AG09309 (cell line): ENCODE data around the gene DOC2A.

Source experiments
- DNase-seq: peaks from one replicate; pipeline ENCODE4 v3.0.0-alpha.2; 2010; ENCODE audit warnings: low read depth
- H3K4me3 ChIP-seq: 2 replicates; pipeline ENCODE4 v1.5.1; 2011; ENCODE audit warnings: mild to moderate bottlenecking, low read depth, low read length, moderate library complexity; ENCODE audit not compliant: control insufficient read depth
- TF ChIP-seq, protein P1 (sequence below): IDR thresholded peaks from 2 replicates; pipeline ENCODE4 v1.5.1; 2011; ENCODE audit warnings: mild to moderate bottlenecking, low read depth, low read length, inconsistent platforms; ENCODE audit not compliant: insufficient read depth, control insufficient read depth; ENCODE audit errors: missing control alignments

DOC2A gene

DNA sequence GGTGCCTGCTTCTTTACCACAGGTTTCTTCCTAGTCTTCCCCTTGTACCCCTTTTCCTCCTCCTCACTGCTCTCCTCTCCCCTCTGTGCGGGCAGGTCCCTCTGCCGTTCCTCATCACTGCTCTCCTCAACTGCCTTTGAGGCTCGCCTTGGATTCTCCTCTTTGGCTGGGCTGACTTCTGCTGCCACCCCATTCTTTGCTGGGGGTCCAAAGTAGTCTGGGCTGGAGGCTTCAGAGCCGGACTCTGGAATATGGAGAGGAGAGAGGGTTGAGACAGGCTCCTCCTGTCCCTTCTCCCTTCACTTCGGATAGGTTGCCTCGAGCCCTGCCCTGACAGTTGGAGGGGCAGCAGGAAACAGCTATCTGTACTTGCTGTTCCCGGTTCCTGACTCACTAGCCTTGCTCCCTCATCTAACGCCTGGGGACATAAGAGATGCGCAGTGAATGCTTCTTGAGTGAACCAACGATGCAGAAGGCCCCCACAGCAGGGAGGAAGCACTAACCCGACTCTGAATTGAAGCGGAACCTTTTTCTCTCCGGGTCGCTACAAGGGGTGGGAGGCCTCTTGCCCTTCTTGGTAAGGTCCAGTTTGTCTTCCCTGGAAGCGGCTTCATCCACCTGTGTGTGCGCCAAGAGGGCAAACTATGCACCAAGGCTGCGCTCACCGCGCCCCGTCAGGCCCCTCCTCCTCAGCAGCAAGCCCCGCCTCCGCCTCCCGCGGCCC, 16.1 kb downstream of the DOC2A start:
- peak; percentile 28 for DNase-seq
- TF ChIP-seq, protein P1, sequence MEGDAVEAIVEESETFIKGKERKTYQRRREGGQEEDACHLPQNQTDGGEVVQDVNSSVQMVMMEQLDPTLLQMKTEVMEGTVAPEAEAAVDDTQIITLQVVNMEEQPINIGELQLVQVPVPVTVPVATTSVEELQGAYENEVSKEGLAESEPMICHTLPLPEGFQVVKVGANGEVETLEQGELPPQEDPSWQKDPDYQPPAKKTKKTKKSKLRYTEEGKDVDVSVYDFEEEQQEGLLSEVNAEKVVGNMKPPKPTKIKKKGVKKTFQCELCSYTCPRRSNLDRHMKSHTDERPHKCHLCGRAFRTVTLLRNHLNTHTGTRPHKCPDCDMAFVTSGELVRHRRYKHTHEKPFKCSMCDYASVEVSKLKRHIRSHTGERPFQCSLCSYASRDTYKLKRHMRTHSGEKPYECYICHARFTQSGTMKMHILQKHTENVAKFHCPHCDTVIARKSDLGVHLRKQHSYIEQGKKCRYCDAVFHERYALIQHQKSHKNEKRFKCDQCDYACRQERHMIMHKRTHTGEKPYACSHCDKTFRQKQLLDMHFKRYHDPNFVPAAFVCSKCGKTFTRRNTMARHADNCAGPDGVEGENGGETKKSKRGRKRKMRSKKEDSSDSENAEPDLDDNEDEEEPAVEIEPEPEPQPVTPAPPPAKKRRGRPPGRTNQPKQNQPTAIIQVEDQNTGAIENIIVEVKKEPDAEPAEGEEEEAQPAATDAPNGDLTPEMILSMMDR = no peak
- peak overlapping the region; percentile 98 for H3K4me3 ChIP-seq

DNA sequence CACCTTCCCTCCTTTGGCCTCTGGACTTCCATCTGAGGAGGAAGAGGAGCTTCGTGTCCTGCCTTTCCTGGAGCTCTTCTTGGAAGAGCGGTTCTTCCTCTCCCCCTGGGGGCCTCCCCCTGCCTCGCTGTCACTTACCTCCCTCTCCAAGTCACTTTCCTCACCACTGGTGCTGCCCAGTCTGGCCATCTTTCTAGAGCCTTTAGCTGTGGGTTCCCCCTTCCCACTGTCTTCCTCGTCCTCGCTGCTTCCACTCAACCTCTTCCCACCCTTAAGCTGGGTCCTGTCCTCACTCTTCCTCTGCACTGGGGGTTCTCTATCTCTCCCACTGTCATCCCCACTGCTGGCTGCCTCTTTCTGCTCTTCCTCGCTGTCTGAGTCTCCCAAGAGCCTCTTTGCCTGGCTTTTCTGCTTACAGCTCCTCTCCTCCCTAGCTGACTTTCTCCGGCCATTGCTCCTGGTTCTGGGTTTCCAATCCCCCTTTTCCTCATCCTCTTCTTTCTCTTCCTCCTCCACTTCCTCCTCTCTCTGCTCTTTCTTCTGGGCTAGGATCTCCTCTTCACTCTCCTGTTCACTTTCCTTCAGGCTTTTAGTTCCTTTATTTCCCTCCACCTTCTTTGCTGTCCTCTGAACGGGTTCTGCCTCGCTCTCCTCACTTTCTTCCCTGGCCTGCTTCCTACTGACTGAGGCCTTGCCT, 16.8 kb downstream of the DOC2A start:
- DNase-seq = no peak
- TF ChIP-seq, protein P1 = no peak

DNA sequence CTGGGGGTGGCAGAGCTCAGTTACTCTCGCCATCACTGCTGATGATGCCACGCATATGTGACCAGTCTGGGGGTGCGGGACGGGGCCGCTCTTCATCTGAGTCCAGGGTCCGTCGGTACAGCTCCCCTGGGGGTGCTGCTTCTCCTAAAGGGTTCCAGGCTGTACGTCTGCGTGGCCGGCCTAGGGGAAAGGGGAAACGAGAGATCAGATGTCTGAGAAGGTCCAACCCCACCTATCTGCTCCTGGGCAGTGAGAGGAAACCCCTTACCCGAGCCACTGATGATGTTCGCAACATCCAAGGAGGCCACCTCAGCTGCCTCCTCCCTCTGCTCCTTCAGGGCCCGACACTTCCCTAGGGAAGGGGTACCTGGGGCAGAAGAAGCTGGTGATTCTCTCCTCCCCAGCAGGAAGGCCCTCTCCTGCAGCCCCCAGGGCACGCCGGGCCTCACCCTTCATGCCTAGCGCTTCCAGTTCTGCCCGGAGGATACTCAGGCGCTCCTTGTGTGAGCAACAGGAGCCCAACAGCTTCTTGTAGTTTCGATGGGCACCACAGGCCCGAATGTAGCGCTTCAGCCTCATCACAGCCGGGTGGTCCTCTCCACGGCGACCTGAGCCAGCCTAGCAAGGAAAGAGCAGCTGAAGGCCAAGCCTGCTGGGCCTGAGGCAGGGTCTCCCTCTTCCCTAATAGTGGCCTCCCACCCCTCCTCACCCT, 17.5 kb downstream of the DOC2A start:
- H3K4me3 ChIP-seq = no peak overlapping the region
- DNase-seq = no peak
- TF ChIP-seq, protein P1 = no peak

More for the DNA sequence above, 16.8 kb downstream of the DOC2A start:
- H3K4me3 ChIP-seq = no peak overlapping the region

DNA sequence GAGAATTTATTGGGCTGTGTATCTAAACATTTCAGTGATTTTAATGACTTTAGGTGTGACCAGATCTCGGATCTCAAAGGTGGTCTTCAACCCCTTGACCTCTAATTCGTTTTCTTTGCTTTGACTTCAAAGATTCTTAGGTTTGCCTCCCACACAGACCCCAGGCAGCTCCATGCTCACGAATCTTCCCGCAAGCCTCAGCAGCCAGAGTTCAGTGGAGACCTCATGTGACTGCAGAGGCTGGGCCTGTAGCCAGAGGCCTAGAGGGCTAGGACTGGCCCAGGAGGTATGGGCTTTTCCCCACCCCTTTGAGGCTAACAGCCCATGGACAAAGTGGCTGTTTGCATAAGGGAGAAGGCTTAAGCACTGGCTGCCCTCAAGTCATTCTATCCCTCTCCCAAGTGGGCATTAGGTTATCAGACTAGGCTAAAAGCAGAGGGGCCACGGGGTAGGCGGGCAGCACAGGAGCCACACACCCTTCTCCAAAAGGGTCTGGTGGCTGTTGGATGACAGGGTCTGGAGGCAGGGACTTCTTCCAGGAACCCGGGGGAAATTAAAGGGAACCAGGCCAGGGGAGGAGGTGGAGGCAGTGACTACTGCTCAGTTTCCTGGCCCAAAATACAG, 18.4 kb downstream of the DOC2A start:
- TF ChIP-seq, protein P1 = no peak
- H3K4me3 ChIP-seq = no peak overlapping the region
- no peak for DNase-seq

DNA sequence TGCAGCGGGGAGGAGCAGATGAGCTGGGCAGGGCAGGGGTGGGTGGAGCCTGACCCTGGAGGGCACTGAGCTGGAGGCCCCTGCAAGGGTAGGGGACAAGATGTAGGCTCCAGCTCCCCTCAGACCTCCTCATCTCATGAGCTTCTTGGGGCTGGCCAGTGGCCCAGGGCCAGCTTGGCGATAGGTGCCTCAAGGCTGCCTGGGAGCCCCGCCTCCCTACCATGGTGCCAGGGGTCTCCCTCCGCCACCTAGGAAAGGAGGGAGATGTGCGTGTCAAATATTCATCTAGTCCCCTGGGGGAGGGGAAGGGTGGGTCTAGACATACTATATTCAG, 19.3 kb downstream of the DOC2A start:
- no peak for DNase-seq
- TF ChIP-seq, protein P1 = no peak

DNA sequence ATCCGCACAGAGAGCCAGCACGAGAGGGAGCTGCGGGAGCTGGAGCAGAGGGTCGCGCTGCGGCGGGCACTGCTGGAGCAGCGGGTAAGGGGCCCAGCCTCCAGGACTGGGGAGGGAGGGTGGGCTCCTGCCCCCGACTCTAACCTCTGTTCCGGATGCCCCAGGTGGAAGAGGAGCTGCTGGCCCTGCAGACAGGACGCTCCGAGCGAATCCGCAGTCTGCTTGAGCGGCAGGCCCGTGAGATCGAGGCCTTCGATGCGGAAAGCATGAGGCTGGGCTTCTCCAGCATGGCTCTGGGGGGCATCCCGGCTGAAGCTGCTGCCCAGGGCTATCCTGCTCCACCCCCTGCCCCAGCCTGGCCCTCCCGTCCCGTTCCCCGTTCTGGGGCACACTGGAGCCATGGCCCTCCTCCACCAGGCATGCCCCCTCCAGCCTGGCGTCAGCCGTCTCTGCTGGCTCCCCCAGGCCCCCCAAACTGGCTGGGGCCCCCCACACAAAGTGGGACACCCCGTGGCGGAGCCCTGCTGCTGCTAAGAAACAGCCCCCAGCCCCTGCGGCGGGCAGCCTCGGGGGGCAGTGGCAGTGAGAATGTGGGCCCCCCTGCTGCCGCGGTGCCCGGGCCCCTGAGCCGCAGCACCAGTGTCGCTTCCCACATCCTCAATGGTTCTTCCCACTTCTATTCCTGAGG, 19.8 kb downstream of the DOC2A start:
- no peak overlapping the region for H3K4me3 ChIP-seq
- TF ChIP-seq, protein P1 = no peak
- no peak for DNase-seq

More for the DNA sequence above, 19.3 kb downstream of the DOC2A start:
- no peak overlapping the region for H3K4me3 ChIP-seq
